ENCODE results near the gene CELSR1. TPM values are rescaled to one million over a fixed set of nuclear protein-coding genes. Genes with fewer than 3 reads are reported as not detected.

CELSR1 gene
- total RNA-seq, 2 donors from 2014 or later = 24.4 to 34.1 TPM

DNA sequence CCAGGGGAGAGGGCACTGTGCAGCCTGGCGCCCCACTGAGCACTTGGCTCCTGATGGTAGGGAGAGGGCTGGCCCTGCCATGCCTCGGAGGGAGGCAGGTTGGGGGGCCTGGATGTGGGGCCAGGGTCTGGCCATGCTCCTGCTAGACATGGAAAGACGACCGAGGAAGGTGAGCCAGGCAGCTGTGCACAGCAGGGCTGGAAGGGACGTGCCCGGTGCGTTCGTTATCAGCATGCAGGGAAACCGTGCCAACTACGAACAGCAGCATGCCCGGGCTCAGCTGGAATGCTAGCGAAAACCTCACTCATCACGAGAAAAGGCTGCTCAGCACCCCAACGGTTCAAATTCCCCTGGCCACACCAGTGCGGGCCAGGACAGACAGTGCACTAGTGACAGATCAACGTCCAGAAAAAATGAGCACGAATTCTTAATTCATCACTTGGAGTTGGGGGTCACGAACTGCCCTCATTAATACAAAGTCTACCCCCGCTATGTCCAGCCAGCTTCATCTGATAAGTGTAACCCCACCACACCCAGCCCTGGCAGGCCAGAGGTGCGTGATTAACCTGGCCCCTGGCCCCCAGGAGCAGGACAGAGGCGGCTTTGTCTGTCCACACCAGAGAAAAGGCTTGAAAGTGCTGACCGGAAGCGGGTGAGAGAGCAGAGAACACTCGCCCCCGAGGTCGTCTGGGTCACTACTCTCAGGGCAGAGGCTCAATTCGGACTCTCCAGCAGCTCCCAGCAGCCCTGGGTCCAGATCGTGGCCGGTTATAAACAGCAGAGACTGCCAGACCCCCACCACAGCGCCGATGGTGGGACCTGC is 84.2 kb downstream of the CELSR1 start:
- no peak overlapping the region for H3K9ac ChIP-seq (ENCODE audit: extremely low read depth, low read length, poor library complexity, severe bottlenecking)
- peaks cover 36% of the 10 kb centered on the region for H3K4me1 Mint-ChIP-seq

GRCh38 chr22:46452195-46453005 is 85.0 kb downstream of the CELSR1 start:
- Mint-ChIP-seq H3K4me3 (no peak overlapping the region), H3K27ac (no peak overlapping the region)
- 94 to 100% methylated on average over 6 to 16 of the region's 16 CpGs for WGBS, 2 experiments (ENCODE audit: insufficient coverage in 1 of 2, insufficient read length in 1 of 2)

More for the DNA sequence above, 84.2 kb downstream of the CELSR1 start:
- Mint-ChIP-seq H3K4me3 (no peak overlapping the region), H3K9me3 (no peaks in the 10 kb centered on the region), H3K27ac (peak overlapping the region; percentile 68), H3K27me3 (ENCODE audit: insufficient read depth) (peaks cover 28% of the 10 kb centered on the region), H3K36me3 (ENCODE audit: low read depth) (peaks cover 15% of the 10 kb centered on the region)
- Histone ChIP-seq H3K36me3 (ENCODE audit: control insufficient read depth, insufficient read depth, low read length) (no peaks in the 10 kb centered on the region), H3K4me1 (ENCODE audit: control insufficient read depth, insufficient read depth, low read length) (no peaks in the 10 kb centered on the region), H3K9me3 (ENCODE audit: control insufficient read depth, low read length) (no peaks in the 10 kb centered on the region), H3K4me3 (ENCODE audit: low read length) (no peak overlapping the region), H3K27me3 (ENCODE audit: control insufficient read depth, insufficient read depth, low read length, poor library complexity, severe bottlenecking) (no peaks in the 10 kb centered on the region), H3K27ac (ENCODE audit: low read depth, low read length) (no peak overlapping the region)
- 91 to 94% methylated on average over 26 to 31 of the region's 31 CpGs for WGBS, 2 experiments (ENCODE audit: insufficient coverage in 1 of 2, insufficient read length in 1 of 2)
- DNase-seq = no peak
- TF ChIP-seq, protein P1, sequence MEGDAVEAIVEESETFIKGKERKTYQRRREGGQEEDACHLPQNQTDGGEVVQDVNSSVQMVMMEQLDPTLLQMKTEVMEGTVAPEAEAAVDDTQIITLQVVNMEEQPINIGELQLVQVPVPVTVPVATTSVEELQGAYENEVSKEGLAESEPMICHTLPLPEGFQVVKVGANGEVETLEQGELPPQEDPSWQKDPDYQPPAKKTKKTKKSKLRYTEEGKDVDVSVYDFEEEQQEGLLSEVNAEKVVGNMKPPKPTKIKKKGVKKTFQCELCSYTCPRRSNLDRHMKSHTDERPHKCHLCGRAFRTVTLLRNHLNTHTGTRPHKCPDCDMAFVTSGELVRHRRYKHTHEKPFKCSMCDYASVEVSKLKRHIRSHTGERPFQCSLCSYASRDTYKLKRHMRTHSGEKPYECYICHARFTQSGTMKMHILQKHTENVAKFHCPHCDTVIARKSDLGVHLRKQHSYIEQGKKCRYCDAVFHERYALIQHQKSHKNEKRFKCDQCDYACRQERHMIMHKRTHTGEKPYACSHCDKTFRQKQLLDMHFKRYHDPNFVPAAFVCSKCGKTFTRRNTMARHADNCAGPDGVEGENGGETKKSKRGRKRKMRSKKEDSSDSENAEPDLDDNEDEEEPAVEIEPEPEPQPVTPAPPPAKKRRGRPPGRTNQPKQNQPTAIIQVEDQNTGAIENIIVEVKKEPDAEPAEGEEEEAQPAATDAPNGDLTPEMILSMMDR (conservative IDR thresholded peaks at IDR 0.05) = no peak

GRCh38 chr22:46451741-46452140 is 85.7 kb downstream of the CELSR1 start:
- no peak overlapping the region for H3K27ac ChIP-seq (ENCODE audit: low read depth, low read length)
- H3K4me1 ChIP-seq (ENCODE audit: control insufficient read depth, insufficient read depth, low read length) = no peaks in the 10 kb centered on the region
- WGBS, 2 experiments (ENCODE audit: insufficient coverage in 1 of 2, insufficient read length in 1 of 2) = 93 to 97% methylated on average over 12 of the region's 12 CpGs
- H3K27ac Mint-ChIP-seq = no peak overlapping the region
- H3K9ac ChIP-seq (ENCODE audit: extremely low read depth, low read length, poor library complexity, severe bottlenecking) = no peak overlapping the region
- H3K27me3 ChIP-seq (ENCODE audit: control insufficient read depth, insufficient read depth, low read length, poor library complexity, severe bottlenecking) = no peaks in the 10 kb centered on the region
- no peaks in the 10 kb centered on the region for H3K9me3 ChIP-seq (ENCODE audit: control insufficient read depth, low read length)
- TF ChIP-seq, protein P1 (conservative IDR thresholded peaks at IDR 0.05) = no peak
- H3K9me3 Mint-ChIP-seq = no peaks in the 10 kb centered on the region
- no peak overlapping the region for H3K4me3 Mint-ChIP-seq
- H3K4me3 ChIP-seq (ENCODE audit: low read length) = no peak overlapping the region
- peaks cover 15% of the 10 kb centered on the region for H3K27me3 Mint-ChIP-seq (ENCODE audit: insufficient read depth)
- H3K36me3 ChIP-seq (ENCODE audit: control insufficient read depth, insufficient read depth, low read length) = no peaks in the 10 kb centered on the region
- DNase-seq = no peak
- peaks cover 39% of the 10 kb centered on the region for H3K4me1 Mint-ChIP-seq
- H3K36me3 Mint-ChIP-seq (ENCODE audit: low read depth) = peaks cover 5% of the 10 kb centered on the region

More at GRCh38 chr22:46452195-46453005, 85.0 kb downstream of the CELSR1 start:
- Histone ChIP-seq H3K9me3 (ENCODE audit: control insufficient read depth, low read length) (no peaks in the 10 kb centered on the region), H3K36me3 (ENCODE audit: control insufficient read depth, insufficient read depth, low read length) (no peaks in the 10 kb centered on the region), H3K9ac (ENCODE audit: extremely low read depth, low read length, poor library complexity, severe bottlenecking) (no peak overlapping the region), H3K27me3 (ENCODE audit: control insufficient read depth, insufficient read depth, low read length, poor library complexity, severe bottlenecking) (no peaks in the 10 kb centered on the region), H3K4me3 (ENCODE audit: low read length) (no peak overlapping the region), H3K4me1 (ENCODE audit: control insufficient read depth, insufficient read depth, low read length) (no peaks in the 10 kb centered on the region), H3K27ac (ENCODE audit: low read depth, low read length) (no peak overlapping the region)
- TF ChIP-seq, protein P1 (conservative IDR thresholded peaks at IDR 0.05) = no peak
- peaks cover 20% of the 10 kb centered on the region for H3K27me3 Mint-ChIP-seq (ENCODE audit: insufficient read depth)
- DNase-seq = no peak
- no peaks in the 10 kb centered on the region for H3K9me3 Mint-ChIP-seq
- H3K36me3 Mint-ChIP-seq (ENCODE audit: low read depth) = peaks cover 9% of the 10 kb centered on the region
- peaks cover 38% of the 10 kb centered on the region for H3K4me1 Mint-ChIP-seq
